Uterus (tissue), 4 donors: Measurements from ENCODE around the gene EHF. TPM values are rescaled to one million over a fixed set of nuclear protein-coding genes. Genes with fewer than 3 reads are reported as not detected.

Experiments
- DNase-seq, 2 donors: peaks; one replicate each; pipeline ENCODE4 v3.0.0-alpha.2; 2019 to 2020
- H3K27ac ChIP-seq, 2 donors: fragments of 200-600 bp; sonication (generic); 1 replicate in 1 of 2; 2 replicates in 1 of 2; pipeline ENCODE4 v1.5.1; 2016 to 2018
- H3K27me3 ChIP-seq, 2 donors: fragments of 200-600 bp; sonication (generic); one replicate each; pipeline ENCODE4 v1.5.1; 2018 to 2019; ENCODE audit warnings: control low read depth in 1 of 2
- H3K36me3 ChIP-seq, 2 donors: fragments of 200-600 bp; sonication (generic); one replicate each; pipeline ENCODE4 v1.5.1; 2019; ENCODE audit warnings: control low read depth in 1 of 2
- H3K4me1 ChIP-seq, 2 donors: fragments of 200-600 bp; sonication (generic); one replicate each; pipeline ENCODE4 v1.5.1; 2018 to 2019; ENCODE audit warnings: control low read depth in 1 of 2
- H3K4me3 ChIP-seq, 2 donors: fragments of 200-600 bp; sonication (generic); 1 replicate in 1 of 2; 2 replicates in 1 of 2; pipeline ENCODE4 v1.5.1; 2018 to 2019; ENCODE audit warnings: mild to moderate bottlenecking in 1 of 2
- H3K9me3 ChIP-seq, 2 donors: fragments of 200-600 bp; sonication (generic); one replicate each; pipeline ENCODE4 v1.5.1; 2019; ENCODE audit warnings: control low read depth in 1 of 2
- CTCF ChIP-seq, 4 experiments: fragments of 200-600 bp in 2 of 4; fragments of 450-650 bp in 2 of 4; sonication (generic) in 2 of 4; IDR thresholded peaks; one replicate each; pipeline ENCODE4 v1.5.1; 2016 to 2019; ENCODE audit warnings: antibody characterized with exemption in 4 of 4, mild to moderate bottlenecking in 2 of 4, moderate library complexity in 1 of 4
- POLR2A ChIP-seq, 2 donors: fragments of 450-650 bp; IDR thresholded peaks; one replicate each; pipeline ENCODE4 v1.6.1; 2016; ENCODE audit warnings: antibody characterized with exemption in 2 of 2, mild to moderate bottlenecking in 1 of 2, moderate library complexity in 1 of 2
- intact Hi-C: fragments of 100-400 bp; cut with DNase I; formaldehyde crosslinking; loops from one replicate; pipeline ENCODE4 v1.15.1; 2023; ENCODE audit warnings: low total_unique reads
- total RNA-seq, 4 donors: library from RNA; depleted of rRNA in 3 of 4; stranded (reverse); fragments of >200 nt in 3 of 4; gene quantifications; one replicate each; pipeline versions ENCODE4 v1.1.0 to v1.2.4, GENCODE V29; 2014 to 2023
- donor health status: DM: yes; HTN: yes; CAD: no.

EHF gene
- total RNA-seq, 4 donors from 2014 or later: 0.59 to 98.7 (median 1.6) TPM

GRCh38 chr11:34623463-34623862 is 2.6 kb downstream of the EHF start:
- H3K9me3 ChIP-seq: no peaks in the 10 kb centered on the region
- DNase-seq: no peak
- no peaks in the 10 kb centered on the region for H3K36me3 ChIP-seq
- intact Hi-C loops: no loop called here
- no peaks in the 10 kb centered on the region for H3K4me1 ChIP-seq
- H3K4me3 ChIP-seq: no peak overlapping the region
- TF ChIP-seq POLR2A (IDR thresholded peaks at IDR 0.05): no peak
- TF ChIP-seq CTCF (IDR thresholded peaks at IDR 0.05): no peak
- no peak overlapping the region for H3K27ac ChIP-seq
- no peaks in the 10 kb centered on the region for H3K27me3 ChIP-seq

- no peaks in the 10 kb centered on the region for H3K9me3 ChIP-seq
- no peaks in the 10 kb centered on the region for H3K36me3 ChIP-seq
- H3K4me3 ChIP-seq: no peak overlapping the region
Observed at GRCh38 chr11:34624069-34624468, 3.2 kb downstream of the EHF start.

GRCh38 chr11:34625576-34625975 is 4.7 kb downstream of the EHF start:
- Histone ChIP-seq H3K4me1 (no peaks in the 10 kb centered on the region), H3K27ac (no peak overlapping the region), H3K27me3 (no peaks in the 10 kb centered on the region), H3K4me3 (no peak overlapping the region), H3K36me3 (no peaks in the 10 kb centered on the region), H3K9me3 (no peaks in the 10 kb centered on the region)
- intact Hi-C loops: no loop called here
- DNase-seq: no peak
- no peak for TF ChIP-seq CTCF (IDR thresholded peaks at IDR 0.05)
- no peak for TF ChIP-seq POLR2A (IDR thresholded peaks at IDR 0.05)

More at GRCh38 chr11:34624069-34624468, 3.2 kb downstream of the EHF start:
- TF ChIP-seq POLR2A (IDR thresholded peaks at IDR 0.05) (no peak), CTCF (IDR thresholded peaks at IDR 0.05) (no peak)
- no peaks in the 10 kb centered on the region for H3K27me3 ChIP-seq
- no peak for DNase-seq
- intact Hi-C loops: no loop called here
- no peaks in the 10 kb centered on the region for H3K4me1 ChIP-seq
- no peak overlapping the region for H3K27ac ChIP-seq

GRCh38 chr11:34626393-34626792 is 5.5 kb downstream of the EHF start:
- H3K4me3 ChIP-seq: no peak overlapping the region
- TF ChIP-seq POLR2A (IDR thresholded peaks at IDR 0.05) (no peak), CTCF (IDR thresholded peaks at IDR 0.05) (no peak)
- DNase-seq: no peak
- intact Hi-C loops: no loop called here
- no peaks in the 10 kb centered on the region for H3K27me3 ChIP-seq
- no peak overlapping the region for H3K27ac ChIP-seq
- H3K9me3 ChIP-seq: no peaks in the 10 kb centered on the region
- no peaks in the 10 kb centered on the region for H3K36me3 ChIP-seq
- no peaks in the 10 kb centered on the region for H3K4me1 ChIP-seq

GRCh38 chr11:34627197-34627596 is 6.3 kb downstream of the EHF start:
- no peak overlapping the region for H3K27ac ChIP-seq
- no peak for DNase-seq
- no peaks in the 10 kb centered on the region for H3K4me1 ChIP-seq
- no peaks in the 10 kb centered on the region for H3K9me3 ChIP-seq
- no peaks in the 10 kb centered on the region for H3K27me3 ChIP-seq
- H3K36me3 ChIP-seq: no peaks in the 10 kb centered on the region
- intact Hi-C loops: no loop called here
- H3K4me3 ChIP-seq: no peak overlapping the region
- TF ChIP-seq POLR2A (IDR thresholded peaks at IDR 0.05) (no peak), CTCF (IDR thresholded peaks at IDR 0.05) (no peak)
